HG03108 (cell line): ENCODE results near the gene ERC1.
"Not testable (repeated sequence)": the region's sequence is repeated elsewhere in the genome, so short reads cannot be mapped to it uniquely, and the experiment has no call there.

Experiments
- ATAC-seq: cut with Tn5 transposase; IDR thresholded peaks from one replicate; pipeline ENCODE4 v1.9.1; 2021; ENCODE audit warnings: moderate library complexity; ENCODE audit not compliant: unreplicated experiment

The ERC1 gene

GRCh38 chr12:1179128-1179527 is 188.1 kb downstream of the ERC1 start:
- no peak for ATAC-seq

GRCh38 chr12:1182069-1182468 is 191.0 kb downstream of the ERC1 start:
- no peak for ATAC-seq

- no peak for ATAC-seq
Measured at GRCh38 chr12:1184402-1184801, 193.4 kb downstream of the ERC1 start.

GRCh38 chr12:1185460-1186182 is 194.6 kb downstream of the ERC1 start:
- peak; percentile 56 for ATAC-seq

- no peak for ATAC-seq
Measured at GRCh38 chr12:1186298-1186697, 195.3 kb downstream of the ERC1 start.

- ATAC-seq, result no peak
Measured at GRCh38 chr12:1188016-1188415, 197.0 kb downstream of the ERC1 start.

GRCh38 chr12:1189163-1189562 is 198.1 kb downstream of the ERC1 start:
- ATAC-seq, result no peak

GRCh38 chr12:1195513-1195912 is 204.5 kb downstream of the ERC1 start:
- no peak for ATAC-seq

GRCh38 chr12:1197264-1198018 is 206.4 kb downstream of the ERC1 start:
- ATAC-seq, result no peak

GRCh38 chr12:1198854-1199253 is 207.8 kb downstream of the ERC1 start:
- not testable (repeated sequence) for ATAC-seq

- no peak for ATAC-seq
Measured at GRCh38 chr12:1199700-1200099, 208.7 kb downstream of the ERC1 start.

GRCh38 chr12:1201030-1201429 is 210.0 kb downstream of the ERC1 start:
- no peak for ATAC-seq

GRCh38 chr12:1201886-1202285 is 210.9 kb downstream of the ERC1 start:
- no peak for ATAC-seq

GRCh38 chr12:1203735-1204019 is 212.7 kb downstream of the ERC1 start:
- ATAC-seq, result no peak

- ATAC-seq, result peak; percentile 80
Measured at GRCh38 chr12:1204581-1205121, 213.6 kb downstream of the ERC1 start.

- ATAC-seq, result no peak
Measured at GRCh38 chr12:1205512-1206060, 214.6 kb downstream of the ERC1 start.

- no peak for ATAC-seq
Measured at GRCh38 chr12:1206118-1206734, 215.2 kb downstream of the ERC1 start.

GRCh38 chr12:1207276-1207675 is 216.3 kb downstream of the ERC1 start:
- ATAC-seq, result no peak

GRCh38 chr12:1208719-1209118 is 217.7 kb downstream of the ERC1 start:
- ATAC-seq, result not testable (repeated sequence)

GRCh38 chr12:1212526-1212925 is 221.5 kb downstream of the ERC1 start:
- no peak for ATAC-seq

- no peak for ATAC-seq
Measured at GRCh38 chr12:1213205-1213604, 222.2 kb downstream of the ERC1 start.
